ENCODE data around the gene PDAP1. TPM values are rescaled to one million over a fixed set of nuclear protein-coding genes. Genes with fewer than 3 reads are reported as not detected.

Gene PDAP1
- total and polyA plus RNA-seq, 2 of the 13 experiments (the other 11 are each of a cell fraction or from before 2014, with no cell fraction given), result 13.0 to 100 TPM

DNA sequence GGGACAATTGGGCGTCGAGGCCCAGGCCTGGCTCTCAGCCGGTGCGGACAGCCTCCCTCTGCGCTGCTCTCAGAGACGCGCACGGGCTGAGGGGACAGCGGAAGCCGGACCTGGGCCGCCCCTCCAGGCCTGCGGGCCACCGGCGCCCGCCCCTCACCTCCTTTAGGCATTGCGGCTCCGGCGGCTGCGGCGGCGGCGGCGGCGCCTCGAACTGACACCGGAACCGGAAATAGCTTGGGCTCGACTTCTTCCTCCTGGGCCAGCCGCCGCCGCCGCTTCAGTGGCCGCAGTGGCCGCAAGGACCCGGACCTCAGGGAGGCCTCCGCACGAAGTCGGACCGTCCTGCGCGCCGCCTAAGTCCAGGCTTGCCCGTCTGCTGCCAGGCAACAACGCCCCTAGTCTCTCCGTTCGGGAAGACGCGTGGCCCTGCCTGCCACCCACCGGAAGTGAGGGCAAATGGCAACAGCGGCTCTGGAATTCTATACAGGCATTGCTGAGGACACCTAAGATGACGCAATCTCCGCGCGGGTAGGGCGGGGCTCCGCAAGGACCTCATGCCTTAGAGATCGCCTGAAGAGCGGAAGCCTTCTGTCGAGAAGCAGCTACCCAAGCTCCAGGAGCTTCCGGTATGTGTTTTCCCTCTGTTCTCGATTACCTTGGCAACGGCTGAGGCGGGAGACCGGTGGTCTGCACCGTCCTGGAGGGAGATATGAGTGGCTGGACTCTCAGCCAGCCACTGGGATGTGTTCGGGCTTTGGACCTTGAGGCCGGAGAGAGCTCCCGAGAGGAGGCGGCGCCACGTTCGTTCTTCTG, at the start of gene PDAP1, which contains the start of gene BUD31 (continued):
- TF ChIP-seq, protein P1, sequence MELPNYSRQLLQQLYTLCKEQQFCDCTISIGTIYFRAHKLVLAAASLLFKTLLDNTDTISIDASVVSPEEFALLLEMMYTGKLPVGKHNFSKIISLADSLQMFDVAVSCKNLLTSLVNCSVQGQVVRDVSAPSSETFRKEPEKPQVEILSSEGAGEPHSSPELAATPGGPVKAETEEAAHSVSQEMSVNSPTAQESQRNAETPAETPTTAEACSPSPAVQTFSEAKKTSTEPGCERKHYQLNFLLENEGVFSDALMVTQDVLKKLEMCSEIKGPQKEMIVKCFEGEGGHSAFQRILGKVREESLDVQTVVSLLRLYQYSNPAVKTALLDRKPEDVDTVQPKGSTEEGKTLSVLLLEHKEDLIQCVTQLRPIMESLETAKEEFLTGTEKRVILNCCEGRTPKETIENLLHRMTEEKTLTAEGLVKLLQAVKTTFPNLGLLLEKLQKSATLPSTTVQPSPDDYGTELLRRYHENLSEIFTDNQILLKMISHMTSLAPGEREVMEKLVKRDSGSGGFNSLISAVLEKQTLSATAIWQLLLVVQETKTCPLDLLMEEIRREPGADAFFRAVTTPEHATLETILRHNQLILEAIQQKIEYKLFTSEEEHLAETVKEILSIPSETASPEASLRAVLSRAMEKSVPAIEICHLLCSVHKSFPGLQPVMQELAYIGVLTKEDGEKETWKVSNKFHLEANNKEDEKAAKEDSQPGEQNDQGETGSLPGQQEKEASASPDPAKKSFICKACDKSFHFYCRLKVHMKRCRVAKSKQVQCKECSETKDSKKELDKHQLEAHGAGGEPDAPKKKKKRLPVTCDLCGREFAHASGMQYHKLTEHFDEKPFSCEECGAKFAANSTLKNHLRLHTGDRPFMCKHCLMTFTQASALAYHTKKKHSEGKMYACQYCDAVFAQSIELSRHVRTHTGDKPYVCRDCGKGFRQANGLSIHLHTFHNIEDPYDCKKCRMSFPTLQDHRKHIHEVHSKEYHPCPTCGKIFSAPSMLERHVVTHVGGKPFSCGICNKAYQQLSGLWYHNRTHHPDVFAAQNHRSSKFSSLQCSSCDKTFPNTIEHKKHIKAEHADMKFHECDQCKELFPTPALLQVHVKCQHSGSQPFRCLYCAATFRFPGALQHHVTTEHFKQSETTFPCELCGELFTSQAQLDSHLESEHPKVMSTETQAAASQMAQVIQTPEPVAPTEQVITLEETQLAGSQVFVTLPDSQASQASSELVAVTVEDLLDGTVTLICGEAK (IDR thresholded peaks at IDR 0.05), result peak; percentile 73
- TF ChIP-seq, protein P1 (CRISPR knock-in tag; IDR thresholded peaks at IDR 0.05), result peak; percentile 41; the same call in 1 of the 2 replicates
- TF ChIP-seq NCOA1 (CRISPR knock-in tag; IDR thresholded peaks at IDR 0.05) (no peak; the same call in 1 of the 2 replicates), ZNF567 (CRISPR knock-in tag; IDR thresholded peaks at IDR 0.05; ENCODE audit: borderline replicate concordance) (no peak), FLYWCH1 (CRISPR knock-in tag; IDR thresholded peaks at IDR 0.05) (no peak), ZNF292 (CRISPR knock-in tag; IDR thresholded peaks at IDR 0.05; ENCODE audit: borderline replicate concordance, low read depth) (no peak), MEF2D (CRISPR knock-in tag; IDR thresholded peaks at IDR 0.05) (peak; percentile 74; the same call in 1 of the 2 replicates), GABPB1 (CRISPR knock-in tag; IDR thresholded peaks at IDR 0.05) (peak; percentile 99), POLR2AphosphoS5 (IDR thresholded peaks at IDR 0.05; ENCODE audit: low read depth, low read length) (peak; percentile 91)
- TF ChIP-seq, protein P2, sequence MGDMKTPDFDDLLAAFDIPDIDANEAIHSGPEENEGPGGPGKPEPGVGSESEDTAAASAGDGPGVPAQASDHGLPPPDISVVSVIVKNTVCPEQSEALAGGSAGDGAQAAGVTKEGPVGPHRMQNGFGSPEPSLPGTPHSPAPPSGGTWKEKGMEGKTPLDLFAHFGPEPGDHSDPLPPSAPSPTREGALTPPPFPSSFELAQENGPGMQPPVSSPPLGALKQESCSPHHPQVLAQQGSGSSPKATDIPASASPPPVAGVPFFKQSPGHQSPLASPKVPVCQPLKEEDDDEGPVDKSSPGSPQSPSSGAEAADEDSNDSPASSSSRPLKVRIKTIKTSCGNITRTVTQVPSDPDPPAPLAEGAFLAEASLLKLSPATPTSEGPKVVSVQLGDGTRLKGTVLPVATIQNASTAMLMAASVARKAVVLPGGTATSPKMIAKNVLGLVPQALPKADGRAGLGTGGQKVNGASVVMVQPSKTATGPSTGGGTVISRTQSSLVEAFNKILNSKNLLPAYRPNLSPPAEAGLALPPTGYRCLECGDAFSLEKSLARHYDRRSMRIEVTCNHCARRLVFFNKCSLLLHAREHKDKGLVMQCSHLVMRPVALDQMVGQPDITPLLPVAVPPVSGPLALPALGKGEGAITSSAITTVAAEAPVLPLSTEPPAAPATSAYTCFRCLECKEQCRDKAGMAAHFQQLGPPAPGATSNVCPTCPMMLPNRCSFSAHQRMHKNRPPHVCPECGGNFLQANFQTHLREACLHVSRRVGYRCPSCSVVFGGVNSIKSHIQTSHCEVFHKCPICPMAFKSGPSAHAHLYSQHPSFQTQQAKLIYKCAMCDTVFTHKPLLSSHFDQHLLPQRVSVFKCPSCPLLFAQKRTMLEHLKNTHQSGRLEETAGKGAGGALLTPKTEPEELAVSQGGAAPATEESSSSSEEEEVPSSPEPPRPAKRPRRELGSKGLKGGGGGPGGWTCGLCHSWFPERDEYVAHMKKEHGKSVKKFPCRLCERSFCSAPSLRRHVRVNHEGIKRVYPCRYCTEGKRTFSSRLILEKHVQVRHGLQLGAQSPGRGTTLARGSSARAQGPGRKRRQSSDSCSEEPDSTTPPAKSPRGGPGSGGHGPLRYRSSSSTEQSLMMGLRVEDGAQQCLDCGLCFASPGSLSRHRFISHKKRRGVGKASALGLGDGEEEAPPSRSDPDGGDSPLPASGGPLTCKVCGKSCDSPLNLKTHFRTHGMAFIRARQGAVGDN (CRISPR knock-in tag; IDR thresholded peaks at IDR 0.05), result peak; percentile 90
- TF ChIP-seq, protein P3, sequence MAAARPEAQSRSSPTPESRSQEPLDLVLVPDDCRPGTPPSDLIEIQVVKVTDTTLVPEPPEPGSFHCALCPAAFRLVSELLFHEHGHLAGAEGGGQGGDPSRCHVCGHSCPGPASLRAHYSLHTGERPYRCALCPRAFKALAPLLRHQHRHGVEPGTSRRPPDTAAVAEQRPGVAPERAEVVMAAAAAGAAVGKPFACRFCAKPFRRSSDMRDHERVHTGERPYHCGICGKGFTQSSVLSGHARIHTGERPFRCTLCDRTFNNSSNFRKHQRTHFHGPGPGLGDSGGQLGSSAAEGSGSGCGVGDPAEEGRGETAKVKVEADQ (CRISPR knock-in tag; IDR thresholded peaks at IDR 0.05; ENCODE audit: borderline replicate concordance), result peak; percentile 84; the same call in 1 of the 2 replicates
- TF ChIP-seq, protein P4, sequence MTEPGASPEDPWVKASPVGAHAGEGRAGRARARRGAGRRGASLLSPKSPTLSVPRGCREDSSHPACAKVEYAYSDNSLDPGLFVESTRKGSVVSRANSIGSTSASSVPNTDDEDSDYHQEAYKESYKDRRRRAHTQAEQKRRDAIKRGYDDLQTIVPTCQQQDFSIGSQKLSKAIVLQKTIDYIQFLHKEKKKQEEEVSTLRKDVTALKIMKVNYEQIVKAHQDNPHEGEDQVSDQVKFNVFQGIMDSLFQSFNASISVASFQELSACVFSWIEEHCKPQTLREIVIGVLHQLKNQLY (CRISPR knock-in tag; IDR thresholded peaks at IDR 0.05), result peak; percentile 46; the same call in 1 of the 2 replicates
